ENCODE data around the gene RBMS2.

The RBMS2 gene

DNA sequence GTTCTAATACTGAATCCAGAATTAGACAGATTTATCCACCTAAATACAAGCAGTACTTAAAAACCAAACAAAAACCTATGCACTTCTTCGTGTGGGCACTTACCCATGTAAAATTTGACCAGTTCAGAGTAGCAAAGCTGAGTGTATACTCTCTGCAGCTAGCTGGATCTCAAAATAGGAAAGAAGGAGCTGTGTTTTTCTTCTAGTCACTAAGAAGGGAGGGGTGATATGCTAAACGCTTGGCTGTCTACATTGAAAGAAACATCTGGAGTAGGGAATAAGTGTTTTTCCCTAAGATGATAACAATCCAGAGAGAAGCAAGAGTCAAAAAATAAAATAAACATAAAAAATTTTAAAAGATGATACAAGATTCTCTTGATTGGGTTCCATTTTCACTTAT lies 20.0 kb downstream of the RBMS2 start:
- no peak for TF ChIP-seq CTCF (conservative IDR thresholded peaks at IDR 0.05; ENCODE audit: low read depth, low read length)
- no peak overlapping the region for H3K4me3 ChIP-seq (ENCODE audit: low read length)
- DNase-seq (ENCODE audit: low read depth): no peak

GRCh38 chr12:56542164-56542563 lies 20.5 kb downstream of the RBMS2 start:
- TF ChIP-seq CTCF (conservative IDR thresholded peaks at IDR 0.05; ENCODE audit: low read depth, low read length): no peak
- no peak for DNase-seq (ENCODE audit: low read depth)
- no peak overlapping the region for H3K4me3 ChIP-seq (ENCODE audit: low read length)

DNA sequence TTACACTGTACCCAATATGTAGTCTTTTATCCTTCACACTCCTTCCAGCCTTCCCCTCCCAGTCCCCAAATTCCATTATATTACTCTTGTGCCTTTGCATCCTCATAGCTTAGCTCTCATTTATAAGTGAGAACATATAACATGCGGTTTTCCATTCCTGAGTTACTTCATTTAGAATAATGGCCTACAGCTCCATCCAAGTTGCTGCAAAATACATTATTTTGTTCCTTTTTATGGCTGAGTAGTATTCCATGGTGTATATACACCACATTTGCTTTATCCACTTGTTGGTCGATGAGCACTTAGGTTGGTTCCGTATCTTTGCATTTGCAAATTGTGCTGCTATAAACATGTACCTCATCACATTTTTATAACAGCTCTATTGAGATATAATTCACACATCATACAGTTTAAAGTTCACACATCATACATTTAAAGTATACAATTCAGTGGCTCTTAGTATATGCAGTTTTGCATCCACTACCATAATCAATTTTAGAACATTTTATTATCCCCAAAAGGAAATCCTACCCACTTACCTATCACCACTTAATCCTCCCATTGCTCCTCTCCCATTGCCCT lies 23.5 kb downstream of the RBMS2 start:
- no peak for DNase-seq (ENCODE audit: low read depth)
- no peak overlapping the region for H3K4me3 ChIP-seq (ENCODE audit: low read length)
- TF ChIP-seq CTCF (conservative IDR thresholded peaks at IDR 0.05; ENCODE audit: low read depth, low read length): no peak

DNA sequence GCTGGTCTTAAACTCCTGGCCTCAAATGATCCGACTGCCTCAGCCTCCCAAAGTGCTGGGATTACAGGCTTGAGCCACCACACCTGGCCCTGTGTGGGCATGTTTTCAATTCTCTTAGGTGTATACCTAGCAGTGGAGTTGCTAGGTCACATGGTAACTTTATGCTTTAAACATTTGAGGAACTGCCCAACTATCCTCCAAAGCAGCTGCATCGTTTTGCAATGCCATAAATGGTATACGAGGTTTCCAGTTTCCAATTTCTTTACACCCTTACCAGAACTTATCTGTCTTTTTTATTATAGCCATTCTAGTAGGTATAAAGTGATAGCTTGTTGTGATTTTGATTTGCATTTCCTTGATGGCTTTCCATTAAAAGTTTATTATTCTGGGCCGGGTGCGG lies 25.1 kb downstream of the RBMS2 start:
- H3K4me3 ChIP-seq (ENCODE audit: low read length): no peak overlapping the region
- no peak for TF ChIP-seq CTCF (conservative IDR thresholded peaks at IDR 0.05; ENCODE audit: low read depth, low read length)
- DNase-seq (ENCODE audit: low read depth): no peak

GRCh38 chr12:56551070-56551469 lies 29.4 kb downstream of the RBMS2 start:
- TF ChIP-seq CTCF (conservative IDR thresholded peaks at IDR 0.05; ENCODE audit: low read depth, low read length): no peak
- no peak overlapping the region for H3K4me3 ChIP-seq (ENCODE audit: low read length)
- no peak for DNase-seq (ENCODE audit: low read depth)

GRCh38 chr12:56565510-56566101 lies 44.0 kb downstream of the RBMS2 start:
- H3K4me3 ChIP-seq (ENCODE audit: low read length): no peak overlapping the region
- TF ChIP-seq CTCF (conservative IDR thresholded peaks at IDR 0.05; ENCODE audit: low read depth, low read length): no peak
- DNase-seq (ENCODE audit: low read depth): peak; percentile 10

DNA sequence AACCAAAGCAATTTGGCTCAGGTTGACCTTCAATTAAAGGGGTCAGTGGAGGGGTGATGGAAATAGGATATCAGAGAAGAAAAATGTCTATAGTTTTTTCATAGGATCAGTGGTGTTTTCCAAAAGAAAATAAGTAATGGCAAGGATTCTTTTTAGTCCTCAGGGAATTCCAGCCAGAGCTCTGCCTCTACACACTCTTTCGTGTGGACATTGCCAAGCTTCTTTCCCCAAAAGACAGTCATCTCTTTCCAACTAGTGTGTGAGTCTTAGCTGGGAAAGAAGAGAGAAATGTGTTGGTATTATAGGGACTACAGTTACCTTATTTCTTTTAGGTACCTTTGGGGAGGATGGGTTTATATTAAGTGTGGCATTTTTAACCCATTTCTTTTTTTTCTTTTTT lies 46.5 kb downstream of the RBMS2 start:
- TF ChIP-seq CTCF (conservative IDR thresholded peaks at IDR 0.05; ENCODE audit: low read depth, low read length): no peak
- DNase-seq (ENCODE audit: low read depth): no peak
- H3K4me3 ChIP-seq (ENCODE audit: low read length): no peak overlapping the region

Measured in retinal pigment epithelial cell (primary cell).